GM21723 (cell line): Measurements from ENCODE around the gene ZNF681.
A peak's percentile ranks its signal among the peaks of the same experiment; 100 is the strongest.
"Not testable (repeated sequence)": the region's sequence is repeated elsewhere in the genome, so short reads cannot be mapped to it uniquely, and the experiment has no call there.

Source experiments
- ATAC-seq: cut with Tn5 transposase; IDR thresholded peaks from one replicate; pipeline ENCODE4 v1.9.1; 2021; ENCODE audit warnings: mild to moderate bottlenecking, moderate library complexity; ENCODE audit not compliant: unreplicated experiment

Gene ZNF681

DNA sequence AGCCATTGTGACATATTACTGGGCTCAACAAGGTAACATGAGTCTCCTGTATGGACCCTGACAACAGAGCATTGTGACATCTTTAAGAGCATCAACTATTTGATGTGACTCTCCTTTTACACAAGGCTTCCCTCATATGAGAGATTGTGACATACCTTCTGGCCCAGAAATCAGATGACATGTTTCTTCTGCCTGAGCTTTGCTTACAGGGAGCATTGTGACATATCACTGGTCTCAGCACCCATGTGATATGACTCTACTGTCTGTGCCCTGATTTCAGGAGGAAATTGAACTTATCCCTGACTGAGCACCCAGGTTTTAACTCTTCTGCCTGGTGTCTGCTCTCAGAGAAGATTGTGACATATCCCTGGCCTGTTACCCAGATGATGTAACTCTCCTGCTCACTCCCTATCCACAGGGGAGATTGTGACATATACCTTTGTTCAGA is 15.9 kb upstream of the ZNF681 start:
- ATAC-seq = no peak

- ATAC-seq = no peak
Observed at GRCh38 chr19:23774106-23774505, 15.4 kb upstream of the ZNF681 start.

DNA sequence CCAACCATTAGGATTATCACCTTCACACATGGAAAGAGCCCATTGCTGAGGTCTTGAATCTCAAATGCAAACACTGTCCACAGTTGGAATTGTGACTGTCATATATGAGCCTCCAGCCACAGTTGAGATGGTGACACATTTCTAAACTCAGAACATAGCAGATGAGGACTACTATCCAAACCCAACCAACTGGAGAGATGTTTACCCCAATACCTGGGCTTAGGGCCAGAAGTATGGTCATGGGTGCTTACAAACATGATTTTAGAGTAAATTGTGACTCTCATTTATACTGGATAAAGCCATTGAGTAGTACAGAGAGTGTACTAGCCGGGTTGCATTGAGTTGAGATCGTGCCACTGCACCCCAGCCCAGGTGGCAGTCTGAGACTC is 14.0 kb upstream of the ZNF681 start:
- no peak for ATAC-seq

DNA sequence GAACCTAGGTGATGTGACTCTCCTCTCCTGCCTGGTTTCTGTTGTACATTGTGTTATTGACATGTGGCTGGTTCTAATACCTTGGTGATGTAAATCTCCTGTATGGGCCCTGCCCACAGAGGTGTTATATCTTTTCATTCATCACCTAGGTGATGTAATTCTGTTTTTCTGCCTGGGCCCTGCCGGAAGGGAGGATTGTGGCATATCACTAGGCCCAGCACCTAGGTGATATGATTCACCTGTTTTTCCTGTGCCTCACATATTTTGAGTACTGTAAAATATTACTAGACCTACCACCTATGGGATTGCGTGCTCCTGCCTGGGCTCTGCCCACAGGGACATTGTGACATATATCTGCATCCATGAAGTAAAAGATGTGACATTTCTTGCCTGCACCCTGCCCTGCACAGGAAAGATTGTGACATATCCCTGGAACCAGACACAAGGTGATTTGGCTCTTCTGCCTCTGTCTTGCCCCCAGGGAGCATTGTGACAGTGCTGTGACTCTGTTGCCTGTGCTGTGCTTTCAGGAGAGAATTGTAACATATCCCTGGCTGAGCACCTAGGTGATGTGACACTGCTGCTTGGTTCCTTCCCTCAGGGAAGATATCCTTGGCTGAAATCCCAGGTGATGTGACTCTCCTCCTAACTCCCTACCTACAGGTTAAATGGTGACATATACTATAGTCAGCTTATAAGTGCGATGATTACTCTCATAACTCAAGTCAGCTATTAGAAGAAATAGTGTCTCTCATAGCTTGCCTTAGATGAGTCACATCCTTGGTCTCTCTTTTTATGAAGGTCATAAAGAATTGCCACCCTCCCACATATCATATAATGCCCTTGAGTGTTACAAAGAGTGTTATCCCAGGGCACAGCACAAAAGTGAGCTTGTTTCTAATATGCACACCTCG is 13.3 kb upstream of the ZNF681 start:
- no peak for ATAC-seq

DNA sequence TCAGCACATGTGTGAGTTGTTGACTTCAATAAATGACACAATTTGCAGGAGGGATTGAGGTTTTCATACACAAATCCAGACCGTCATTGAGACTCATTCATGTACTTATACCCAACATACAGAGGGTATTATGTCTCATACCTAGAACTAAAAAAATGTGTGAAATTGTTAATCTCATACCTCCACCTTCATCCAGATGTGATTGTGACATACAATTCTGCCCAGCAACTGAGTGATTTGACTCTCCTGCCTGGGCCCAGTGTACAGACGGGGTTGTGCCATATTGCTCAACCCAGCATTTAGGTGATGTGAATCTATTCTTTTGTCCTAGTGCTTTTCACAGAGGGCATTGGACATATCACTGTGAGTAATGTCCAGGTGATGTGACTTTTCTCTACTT is 12.6 kb upstream of the ZNF681 start:
- ATAC-seq = no peak

GRCh38 chr19:23770672-23771250 is 12.1 kb upstream of the ZNF681 start:
- no peak for ATAC-seq

DNA sequence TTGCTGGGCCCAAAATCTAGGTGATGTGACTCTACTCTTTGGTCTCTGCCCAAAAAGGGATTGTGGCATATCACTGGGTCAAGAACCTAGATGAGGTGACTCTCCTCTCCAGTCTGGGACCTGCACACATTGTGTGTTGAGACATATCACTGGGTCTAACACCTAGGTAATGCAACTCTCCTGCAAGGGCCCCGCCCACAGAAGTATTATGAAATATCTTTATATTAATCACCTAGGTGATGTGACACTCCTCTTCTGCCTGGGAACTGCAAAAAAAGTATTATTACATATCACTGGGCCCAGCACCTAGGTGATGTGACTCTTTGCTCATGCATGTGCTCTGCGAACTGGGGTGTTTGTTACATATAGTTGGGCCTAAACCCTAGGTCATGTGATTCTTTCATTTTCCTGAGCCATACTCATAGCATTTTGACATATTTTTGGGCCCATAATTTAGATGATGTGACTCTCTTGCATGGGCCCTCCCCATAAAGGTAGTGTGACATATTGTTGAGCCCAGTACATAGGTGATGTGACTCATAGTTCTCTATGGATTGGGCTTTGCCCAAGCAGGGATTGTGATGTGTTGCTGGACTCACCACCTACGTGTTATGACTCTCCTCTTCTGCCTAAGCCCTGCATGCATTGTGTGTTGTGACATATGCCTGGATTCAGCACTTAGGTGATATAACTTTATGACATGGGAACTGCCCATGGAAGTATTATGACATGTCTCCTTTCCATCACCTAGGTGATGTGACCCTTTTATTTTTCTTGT is 11.2 kb upstream of the ZNF681 start:
- ATAC-seq = no peak

- ATAC-seq = no peak
Observed at GRCh38 chr19:23766951-23767350, 8.3 kb upstream of the ZNF681 start.

GRCh38 chr19:23764781-23765180 is 6.1 kb upstream of the ZNF681 start:
- no peak for ATAC-seq

- peak; percentile 57 for ATAC-seq
Observed at GRCh38 chr19:23762884-23763711, 4.4 kb upstream of the ZNF681 start.

GRCh38 chr19:23762548-23762883 is 3.8 kb upstream of the ZNF681 start:
- ATAC-seq = no peak

GRCh38 chr19:23760326-23760725 is 1.6 kb upstream of the ZNF681 start:
- not testable (repeated sequence) for ATAC-seq

- not testable (repeated sequence) for ATAC-seq
Observed at GRCh38 chr19:23743633-23744232, 15.0 kb downstream of the ZNF681 start.

DNA sequence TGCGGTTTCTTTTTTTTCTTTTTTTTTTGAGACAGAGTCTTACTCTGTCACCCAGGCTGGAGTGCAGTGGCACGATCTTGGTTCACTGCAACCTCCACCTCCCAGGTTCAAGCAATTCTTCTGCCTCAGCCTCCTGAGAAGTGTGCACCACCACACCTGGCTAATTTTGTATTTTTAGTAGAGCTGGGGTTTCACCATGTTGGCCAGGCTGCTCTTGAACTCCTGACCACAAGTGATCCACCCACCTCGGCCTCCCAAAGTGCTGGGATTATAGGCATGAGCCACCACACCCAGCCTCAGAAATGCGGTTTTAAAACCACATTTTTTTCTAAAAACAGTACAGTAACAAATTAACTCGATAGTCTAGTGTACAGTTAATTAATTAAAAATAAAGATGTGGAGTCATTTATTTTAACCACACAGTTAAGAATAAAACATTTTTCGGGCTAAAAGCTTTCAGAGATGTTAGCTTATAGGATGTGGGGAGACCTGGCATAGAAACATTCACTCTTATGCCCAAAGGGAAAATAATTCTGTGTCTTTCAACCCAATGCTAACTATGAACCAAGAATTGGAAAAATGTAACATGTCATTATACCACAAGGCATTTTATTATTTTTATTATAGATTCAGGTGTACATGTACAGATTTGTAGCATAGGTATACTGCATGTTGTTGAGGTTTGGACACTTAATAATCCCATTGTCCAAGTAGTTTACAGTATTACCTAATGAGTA is 27.8 kb downstream of the ZNF681 start:
- not testable (repeated sequence) for ATAC-seq

- not testable (repeated sequence) for ATAC-seq
Observed at GRCh38 chr19:23724161-23724560, 34.5 kb downstream of the ZNF681 start.

- no peak for ATAC-seq
Observed at GRCh38 chr19:23718802-23719201, 39.9 kb downstream of the ZNF681 start.

DNA sequence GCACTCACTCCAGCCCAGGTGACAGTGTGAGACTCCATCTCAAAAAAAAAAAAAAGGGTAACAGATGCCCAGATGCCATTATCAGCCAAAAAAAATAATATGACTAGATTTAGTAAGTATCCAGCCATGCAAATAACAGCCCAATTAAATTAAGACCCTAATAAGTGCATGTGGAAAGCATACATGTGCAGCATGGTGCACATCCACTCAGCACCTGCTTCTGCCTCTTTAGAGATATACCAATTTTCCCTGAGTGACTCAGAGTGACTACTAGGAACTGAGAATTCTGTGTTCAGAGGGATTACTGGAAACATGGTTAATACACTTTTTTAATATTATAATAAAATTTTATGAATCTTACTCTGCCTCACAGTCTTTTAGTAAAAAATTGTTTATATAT is 41.9 kb downstream of the ZNF681 start:
- no peak for ATAC-seq

DNA sequence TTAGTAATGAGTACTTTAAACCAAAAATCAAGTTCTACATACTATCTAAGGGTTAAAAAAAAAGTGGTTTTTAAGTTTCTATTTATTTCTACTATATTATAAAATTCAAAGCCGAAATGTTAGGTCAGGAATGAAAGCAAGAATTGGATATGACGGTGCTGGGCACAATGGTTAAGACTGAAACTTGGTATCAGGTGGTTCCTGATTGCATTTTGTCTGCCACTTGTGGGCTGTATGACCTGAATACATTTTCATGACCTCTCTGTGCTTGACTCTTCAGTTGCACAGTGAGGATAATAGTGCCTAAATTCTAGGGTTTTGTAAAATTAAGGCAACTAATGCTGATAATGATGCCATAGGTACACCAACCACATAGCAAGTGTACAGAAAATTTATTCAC is 49.3 kb downstream of the ZNF681 start:
- no peak for ATAC-seq

- no peak for ATAC-seq
Observed at GRCh38 chr19:23706657-23707056, 52.0 kb downstream of the ZNF681 start.

- no peak for ATAC-seq
Observed at GRCh38 chr19:23699521-23699860, 59.2 kb downstream of the ZNF681 start.
